MM.1S (cell line): Measurements from ENCODE around the gene CSKMT.

ENCODE experiments used
- CTCF ChIP-seq: fragments of 300-600 bp; sonication (generic); IDR thresholded peaks from 2 replicates; pipeline ENCODE4 v1.5.1; 2016; ENCODE audit warnings: antibody characterized with exemption, low read length, mixed read lengths
- EZH2phosphoT487 ChIP-seq: fragments of 300-600 bp; sonication (generic); IDR thresholded peaks from 2 replicates; pipeline ENCODE4 v1.6.1; 2018; ENCODE audit warnings: antibody characterized with exemption, low read length

GRCh38 chr11:62705880-62706849, 41.1 kb downstream of the CSKMT start:
- TF ChIP-seq CTCF (no peak), EZH2phosphoT487 (no peak)
